NB4 (cell line): ENCODE results near the gene C9orf72.
A peak's percentile ranks its signal among the peaks of the same experiment; 100 is the strongest.

ENCODE experiments used
- DNase-seq: peaks from one replicate; pipeline ENCODE4 v3.0.0; 2010; ENCODE audit warnings: low read depth
- H3K4me3 ChIP-seq: one replicate; pipeline ENCODE4 v1.5.1; 2011; ENCODE audit warnings: mild to moderate bottlenecking, low read depth, low read length, moderate library complexity
- MAX ChIP-seq: IDR thresholded peaks from 2 replicates; pipeline ENCODE4 v1.6.1; 2011; ENCODE audit warnings: low read depth, low read length
- MYC ChIP-seq: IDR thresholded peaks from 2 replicates; pipeline ENCODE4 v1.6.1; 2011; ENCODE audit warnings: low read depth, low read length
- POLR2A ChIP-seq: IDR thresholded peaks from 2 replicates; pipeline ENCODE4 v1.6.1; 2011; ENCODE audit warnings: mild to moderate bottlenecking; ENCODE audit not compliant: insufficient read length; ENCODE audit errors: extremely low read depth
- TF ChIP-seq, protein P1 (sequence below): IDR thresholded peaks from one replicate; pipeline ENCODE4 v1.5.1; 2012; ENCODE audit warnings: low read depth, low read length

C9orf72 gene

GRCh38 chr9:27554712-27555111 is 18.6 kb downstream of the C9orf72 start:
- TF ChIP-seq, protein P1, sequence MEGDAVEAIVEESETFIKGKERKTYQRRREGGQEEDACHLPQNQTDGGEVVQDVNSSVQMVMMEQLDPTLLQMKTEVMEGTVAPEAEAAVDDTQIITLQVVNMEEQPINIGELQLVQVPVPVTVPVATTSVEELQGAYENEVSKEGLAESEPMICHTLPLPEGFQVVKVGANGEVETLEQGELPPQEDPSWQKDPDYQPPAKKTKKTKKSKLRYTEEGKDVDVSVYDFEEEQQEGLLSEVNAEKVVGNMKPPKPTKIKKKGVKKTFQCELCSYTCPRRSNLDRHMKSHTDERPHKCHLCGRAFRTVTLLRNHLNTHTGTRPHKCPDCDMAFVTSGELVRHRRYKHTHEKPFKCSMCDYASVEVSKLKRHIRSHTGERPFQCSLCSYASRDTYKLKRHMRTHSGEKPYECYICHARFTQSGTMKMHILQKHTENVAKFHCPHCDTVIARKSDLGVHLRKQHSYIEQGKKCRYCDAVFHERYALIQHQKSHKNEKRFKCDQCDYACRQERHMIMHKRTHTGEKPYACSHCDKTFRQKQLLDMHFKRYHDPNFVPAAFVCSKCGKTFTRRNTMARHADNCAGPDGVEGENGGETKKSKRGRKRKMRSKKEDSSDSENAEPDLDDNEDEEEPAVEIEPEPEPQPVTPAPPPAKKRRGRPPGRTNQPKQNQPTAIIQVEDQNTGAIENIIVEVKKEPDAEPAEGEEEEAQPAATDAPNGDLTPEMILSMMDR: no peak
- TF ChIP-seq MAX (no peak), MYC (no peak), POLR2A (no peak)
- no peak overlapping the region for H3K4me3 ChIP-seq
- no peak for DNase-seq

DNA sequence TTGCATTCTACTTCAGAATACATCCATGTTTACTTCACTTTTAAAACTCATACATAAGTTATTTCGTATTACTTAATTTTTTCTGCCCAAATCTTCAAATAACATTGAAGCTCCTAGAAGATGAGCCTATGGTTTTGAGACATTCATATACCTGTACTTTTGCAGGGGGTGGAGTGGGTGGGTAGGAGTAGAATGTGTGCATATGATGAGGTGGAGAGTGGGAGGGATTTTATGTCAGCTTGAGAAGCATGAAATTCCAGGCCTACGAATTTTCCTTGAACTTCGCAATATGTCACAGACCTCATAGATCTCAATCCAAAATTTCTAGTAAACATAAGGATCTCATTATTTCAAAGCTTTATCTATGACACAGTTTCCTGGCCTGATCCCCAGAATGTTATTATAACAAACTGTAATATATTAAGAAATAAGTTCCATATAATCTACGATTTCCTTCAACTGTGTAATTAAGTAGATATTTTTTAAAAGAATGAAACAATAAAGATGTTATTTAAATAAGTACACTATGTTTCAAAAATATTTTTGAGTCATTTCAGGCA is 24.0 kb downstream of the C9orf72 start:
- no peak for TF ChIP-seq MAX
- TF ChIP-seq, protein P1: no peak
- TF ChIP-seq POLR2A: no peak
- TF ChIP-seq MYC: no peak
- DNase-seq: no peak
- no peak overlapping the region for H3K4me3 ChIP-seq

DNA sequence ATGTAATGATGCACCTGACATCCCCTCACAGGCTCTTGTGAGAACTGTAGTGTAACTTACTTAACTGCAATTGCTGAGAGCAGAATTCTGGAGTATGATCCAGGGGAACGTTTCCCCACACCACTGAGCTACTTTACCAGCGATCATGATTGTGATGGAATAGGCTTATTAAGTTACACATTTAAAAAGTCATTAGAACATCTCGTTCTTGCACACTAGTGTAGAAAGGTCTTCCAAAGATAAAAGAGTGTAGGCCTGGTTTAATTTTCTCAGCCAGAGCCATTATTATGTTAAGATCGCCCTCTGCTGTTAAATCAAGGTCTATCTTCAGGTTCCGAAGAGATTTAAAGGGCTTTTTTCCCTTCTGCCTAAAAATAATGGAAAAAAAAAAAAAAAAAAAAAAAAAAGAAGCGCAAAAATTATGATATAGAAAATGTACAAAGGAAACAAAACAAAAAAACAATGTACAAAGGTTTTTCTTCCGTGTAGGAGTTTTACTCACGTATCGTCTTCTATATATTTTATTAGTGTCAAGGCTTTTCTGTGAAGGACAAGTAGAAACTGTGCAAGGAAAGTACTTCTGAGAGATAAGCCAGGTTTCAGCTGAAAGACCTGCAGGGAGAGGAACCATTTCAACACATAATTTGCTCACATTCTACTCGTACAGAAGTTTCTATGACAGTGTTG is 25.1 kb downstream of the C9orf72 start:
- DNase-seq: peak; percentile 56
- H3K4me3 ChIP-seq: no peak overlapping the region
- TF ChIP-seq POLR2A (no peak), MAX (no peak)
- TF ChIP-seq, protein P1: peak; percentile 41

DNA sequence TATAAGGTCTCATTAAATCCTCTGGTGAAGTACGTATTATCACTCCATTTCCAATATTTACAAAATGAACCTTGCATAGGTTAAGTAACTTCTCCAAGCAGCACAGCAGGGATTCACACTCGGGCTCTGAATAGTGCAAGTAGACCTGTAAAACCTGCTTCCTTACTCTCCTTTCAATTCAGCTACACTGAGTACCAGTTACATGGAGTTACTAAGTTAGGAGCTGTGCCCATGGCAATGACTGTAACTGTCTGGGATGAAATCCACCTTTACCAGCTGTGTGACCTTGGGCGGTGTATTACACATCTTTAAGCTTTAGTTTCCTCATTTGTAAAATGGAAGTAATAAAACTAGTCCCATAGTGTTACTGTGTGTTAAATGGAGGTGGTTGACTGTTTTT is 27.8 kb downstream of the C9orf72 start:
- TF ChIP-seq POLR2A (no peak), MAX (no peak), MYC (no peak)
- TF ChIP-seq, protein P1: no peak
- no peak overlapping the region for H3K4me3 ChIP-seq
- no peak for DNase-seq

- TF ChIP-seq, protein P1: no peak
- TF ChIP-seq MYC: no peak
- DNase-seq: no peak
- H3K4me3 ChIP-seq: no peak overlapping the region
These were observed 30.8 kb downstream of the C9orf72 start for GRCh38 chr9:27542508-27542907.
